Stomach (tissue), 9 donors: Measurements from ENCODE around the gene PRKRA. TPM values are rescaled to one million over a fixed set of nuclear protein-coding genes. Genes with fewer than 3 reads are reported as not detected.

Source experiments
- DNase-seq, 2 donors: peaks; one replicate each; pipeline versions ENCODE4 v3.0.0 to v3.0.0-alpha.2; 2013 to 2019
- H3K27ac ChIP-seq, 5 donors: fragments of 200-600 bp in 4 of 5; sonication (generic) in 4 of 5; one replicate each; pipeline ENCODE4 v1.5.1; 2013 to 2019; ENCODE audit warnings: mild to moderate bottlenecking in 1 of 5, moderate library complexity in 1 of 5
- H3K27me3 ChIP-seq, 3 donors: fragments of 200-600 bp; sonication (generic); one replicate each; pipeline ENCODE4 v1.5.1; 2017 to 2019; ENCODE audit warnings: mixed run types in 1 of 3
- H3K36me3 ChIP-seq, 4 donors: fragments of 200-600 bp; sonication (generic); 1 replicate in 3 of 4; 2 replicates in 1 of 4; pipeline ENCODE4 v1.5.1; 2016 to 2019
- H3K4me1 ChIP-seq, 4 donors: fragments of 200-600 bp; sonication (generic); one replicate each; pipeline ENCODE4 v1.5.1; 2016 to 2019
- H3K4me3 ChIP-seq, 4 donors: fragments of 200-600 bp; sonication (generic) in 3 of 4; one replicate each; pipeline ENCODE4 v1.5.1; 2016 to 2019; ENCODE audit warnings: mild to moderate bottlenecking in 1 of 4
- H3K9me3 ChIP-seq, 4 donors: fragments of 200-600 bp; sonication (generic); one replicate each; pipeline ENCODE4 v1.5.1; 2016 to 2019
- CTCF ChIP-seq, 7 experiments: fragments of 450-650 bp in 4 of 7; fragments of 200-600 bp in 3 of 7; sonication (generic) in 3 of 7; IDR thresholded peaks; one replicate each; pipeline ENCODE4 v1.5.1; 2016 to 2019; ENCODE audit warnings: antibody characterized with exemption in 7 of 7, control low read depth in 2 of 7, mild to moderate bottlenecking in 1 of 7
- EP300 ChIP-seq: sonication (generic); formaldehyde crosslinking; IDR thresholded peaks from one replicate; pipeline ENCODE4 v1.6.1; 2017; ENCODE audit warnings: antibody characterized with exemption
- POLR2A ChIP-seq, 4 donors: fragments of 450-650 bp; IDR thresholded peaks; one replicate each; pipeline ENCODE4 v1.6.1; 2016; ENCODE audit warnings: antibody characterized with exemption in 4 of 4, control low read depth in 2 of 4, mild to moderate bottlenecking in 1 of 4, moderate library complexity in 1 of 4
- POLR2AphosphoS5 ChIP-seq, 3 donors: sonication (generic); formaldehyde crosslinking; IDR thresholded peaks; one replicate each; pipeline ENCODE4 v1.6.1; 2016; ENCODE audit warnings: antibody characterized with exemption in 3 of 3
- WGBS, 5 donors: extraction: QIAGEN DNeasy Blood & Tissue Kit in 3 of 5; methylation state at CpG; one replicate each; pipeline versions ENCODE4 v1.1.5 to v1.1.7; 2013 to 2018; 5-methylcytosine and 5-hydroxymethylcytosine counted together
- intact Hi-C: fragments of 100-400 bp; cut with DNase I; formaldehyde crosslinking; loops from one replicate; pipeline ENCODE4 v1.15.1; 2023; ENCODE audit warnings: low total_unique reads
- polyA plus RNA-seq, 3 donors: library from polyadenylated mRNA; stranded (reverse); fragments of 200-250 nt; gene quantifications; one replicate each; pipeline ENCODE4 v1.2.3, GENCODE V29; 2013
- total RNA-seq, 5 donors: library from RNA; depleted of rRNA; stranded (reverse); fragments of >200 nt; gene quantifications; one replicate each; pipeline versions ENCODE4 v1.1.0 to v1.2.3, GENCODE V29; 2014 to 2016
- donor health status: healthy with polysubstance abuse.
- donor health status: Bipolar disorder and iron deficiency.
- donor health status: healthy.

PRKRA gene
- total and polyA plus RNA-seq, 8 donors: 30.6 to 145 (median 63.7) TPM

GRCh38 chr2:178420463-178420999, 30.4 kb downstream of the PRKRA start:
- intact Hi-C loops: no loop called here
- H3K36me3 ChIP-seq: peaks cover 0 to 3% (median 0%) of the 10 kb centered on the region in 4 donors
- DNase-seq: no peak
- peaks cover 0 to 6% (median 2%) of the 10 kb centered on the region in 4 donors for H3K9me3 ChIP-seq
- H3K27ac ChIP-seq: no peak overlapping the region
- H3K4me3 ChIP-seq: no peak overlapping the region
- TF ChIP-seq EP300: no peak
- no peak for TF ChIP-seq POLR2A (IDR thresholded peaks at IDR 0.05)
- TF ChIP-seq CTCF (IDR thresholded peaks at IDR 0.05): no peak
- TF ChIP-seq POLR2AphosphoS5 (IDR thresholded peaks at IDR 0.05): no peak
- peaks cover 0 to 8% (median under 1%) of the 10 kb centered on the region in 4 donors for H3K4me1 ChIP-seq
- no peaks in the 10 kb centered on the region for H3K27me3 ChIP-seq
- 56 to 73% (median 60%) methylated on average over 1 of the region's 1 CpG for WGBS, 5 donors

- no peaks in the 10 kb centered on the region for H3K27me3 ChIP-seq
- no peak for TF ChIP-seq EP300
- no peak for TF ChIP-seq POLR2A (IDR thresholded peaks at IDR 0.05)
- TF ChIP-seq POLR2AphosphoS5 (IDR thresholded peaks at IDR 0.05): no peak
- TF ChIP-seq CTCF (IDR thresholded peaks at IDR 0.05): peak in 1 of 7 experiments; percentile 10
- WGBS, 5 donors: 14 to 38% (median 29%) methylated on average over 1 of the region's 1 CpG
- H3K36me3 ChIP-seq: peaks cover 0 to 3% (median 0%) of the 10 kb centered on the region in 4 donors
- no peak overlapping the region for H3K4me3 ChIP-seq
- peaks cover 0 to 21% (median 7%) of the 10 kb centered on the region in 4 donors for H3K4me1 ChIP-seq
- DNase-seq: peak in 1 of 2 donors; percentile 39
- H3K9me3 ChIP-seq: no peaks in the 10 kb centered on the region
- intact Hi-C loops: no loop called here
- H3K27ac ChIP-seq: no peak overlapping the region
These were observed 31.9 kb downstream of the PRKRA start for GRCh38 chr2:178419123-178419522.

GRCh38 chr2:178418426-178418825, 32.5 kb downstream of the PRKRA start:
- 81 to 100% (median 92%) methylated on average over 1 of the region's 1 CpG for WGBS, 5 donors
- intact Hi-C loops: no loop called here

GRCh38 chr2:178417916-178418315, 33.1 kb downstream of the PRKRA start:
- Histone ChIP-seq H3K4me3 (no peak overlapping the region), H3K27me3 (no peaks in the 10 kb centered on the region), H3K36me3 (no peaks in the 10 kb centered on the region), H3K9me3 (no peaks in the 10 kb centered on the region), H3K27ac (no peak overlapping the region), H3K4me1 (peaks cover 0 to 29% (median 12%) of the 10 kb centered on the region in 4 donors)
- WGBS, 5 donors: 89 to 97% (median 93%) methylated on average over 3 of the region's 3 CpGs
- TF ChIP-seq EP300 (no peak), POLR2A (IDR thresholded peaks at IDR 0.05) (no peak), POLR2AphosphoS5 (IDR thresholded peaks at IDR 0.05) (no peak), CTCF (IDR thresholded peaks at IDR 0.05) (no peak)
- intact Hi-C loops: no loop called here
- no peak for DNase-seq

More at GRCh38 chr2:178418426-178418825, 32.5 kb downstream of the PRKRA start:
- DNase-seq: no peak
- no peak overlapping the region for H3K4me3 ChIP-seq
- H3K9me3 ChIP-seq: no peaks in the 10 kb centered on the region
- TF ChIP-seq EP300 (no peak), POLR2A (IDR thresholded peaks at IDR 0.05) (no peak), CTCF (IDR thresholded peaks at IDR 0.05) (no peak), POLR2AphosphoS5 (IDR thresholded peaks at IDR 0.05) (no peak)
- H3K4me1 ChIP-seq: peaks cover 0 to 25% (median 8%) of the 10 kb centered on the region in 4 donors
- H3K27me3 ChIP-seq: no peaks in the 10 kb centered on the region
- H3K27ac ChIP-seq: no peak overlapping the region
- H3K36me3 ChIP-seq: no peaks in the 10 kb centered on the region
